ENCODE measurements around the gene LPP. TPM values are rescaled to one million over a fixed set of nuclear protein-coding genes. Genes with fewer than 3 reads are reported as not detected.

Gene LPP
- total and polyA plus RNA-seq, 10 of the 15 experiments (the other 5 are each of a cell fraction or from before 2014, with no cell fraction given), result under 0.01 to 0.62 (median 0.03) TPM

GRCh38 chr3:188682316-188682715 lies 528.4 kb downstream of the LPP start:
- ATAC-seq (no peak), FAIRE-seq (no peak), DNase-seq (ENCODE audit: low read depth, low spot score) (no peak)
- WGBS (ENCODE audit: insufficient coverage, insufficient replicate concordance, low lambda C conversion rate, missing lambda C conversion rate), result 46% methylated on average over 4 of the region's 4 CpGs
- SMC1A ChIA-PET (ENCODE audit: uncharacterized antibody, unreplicated experiment), result no interaction called here
- Histone ChIP-seq H3K4me1 (ENCODE audit: control insufficient read depth, insufficient read depth, low read length) (no peaks in the 10 kb centered on the region), H3K9ac (ENCODE audit: control insufficient read depth, insufficient read depth, low read length) (no peak overlapping the region), H4K20me1 (ENCODE audit: control insufficient read depth, insufficient read depth) (no peaks in the 10 kb centered on the region), H2AFZ (ENCODE audit: control insufficient read depth, low read depth, low read length) (no peak overlapping the region), H3K4me3 (no peak overlapping the region), H3K27me3 (replicated peaks in 1 of 2; ENCODE audit: control insufficient read depth in 2 of 2, insufficient read depth in 2 of 2, low read length in 1 of 2) (no peaks in the 10 kb centered on the region), H3K4me2 (ENCODE audit: control insufficient read depth, insufficient read depth) (no peak overlapping the region), H3K79me2 (ENCODE audit: control insufficient read depth, insufficient read depth, low read length) (no peaks in the 10 kb centered on the region), H3K36me3 (ENCODE audit: control insufficient read depth in 2 of 2, insufficient read depth in 2 of 2, low read length in 1 of 2) (no peaks in the 10 kb centered on the region), H3K9me3 (replicated peaks; ENCODE audit: control insufficient read depth, insufficient read depth, low read length) (no peaks in the 10 kb centered on the region), H3K27ac (ENCODE audit: control insufficient read depth, insufficient read depth) (no peak overlapping the region)
- in situ Hi-C loops (cut with MboI) (no loop called here), intact Hi-C loops (cut with micrococcal nuclease; ENCODE audit: unreplicated experiment) (no loop called here)
- no TSS peak for BruUV-seq (replicated peaks)
- RAD21 ChIA-PET (ENCODE audit: unreplicated experiment), result no interaction called here
- no peak for TF ChIP-seq ASH2L (IDR thresholded peaks at IDR 0.05; ENCODE audit: borderline replicate concordance, low read depth)
- TF ChIP-seq IRF3 (IDR thresholded peaks at IDR 0.05), result no peak
- TF ChIP-seq ZBTB40 (IDR thresholded peaks at IDR 0.05; ENCODE audit: borderline replicate concordance), result no peak
- TF ChIP-seq YBX1 (IDR thresholded peaks at IDR 0.05), result no peak
- no peak for TF ChIP-seq CTCF (IDR thresholded peaks at IDR 0.05 in 2 of 3, conservative IDR thresholded peaks at IDR 0.05 in 1 of 3; ENCODE audit: control insufficient read depth in 2 of 3, extremely low read depth in 1 of 3, insufficient read depth in 1 of 3, low read depth in 3 of 3, low read length in 3 of 3)
- no peak for TF ChIP-seq GABPA (IDR thresholded peaks at IDR 0.05; ENCODE audit: low read depth)
- no peak for TF ChIP-seq ZNF274 (IDR thresholded peaks at IDR 0.05; ENCODE audit: insufficient read depth, insufficient read length)
- TF ChIP-seq HSF1 (IDR thresholded peaks at IDR 0.05; ENCODE audit: low read depth, low read length), result no peak
- no peak for TF ChIP-seq MLLT1 (IDR thresholded peaks at IDR 0.05)
- no peak for TF ChIP-seq RAD51 (IDR thresholded peaks at IDR 0.05)
- no peak for TF ChIP-seq NFYA (IDR thresholded peaks at IDR 0.05; ENCODE audit: borderline replicate concordance, low read depth, low read length)
- TF ChIP-seq STAT1 (conservative IDR thresholded peaks at IDR 0.05), result no peak
- no peak for TF ChIP-seq CHD1 (IDR thresholded peaks at IDR 0.05; ENCODE audit: low read depth, low read length)
- no peak for TF ChIP-seq PML (IDR thresholded peaks at IDR 0.05; ENCODE audit: low read length)
- POLR2A ChIA-PET, result no interaction called here
- CTCF ChIA-PET, result no interaction called here

Data from GM12878 (cell line).